ENCODE data around the gene MTMR6. TPM values are rescaled to one million over a fixed set of nuclear protein-coding genes. Genes with fewer than 3 reads are reported as not detected.

MTMR6 gene
- total RNA-seq, 2 donors from 2014 or later: 14.8 to 21.2 TPM

DNA sequence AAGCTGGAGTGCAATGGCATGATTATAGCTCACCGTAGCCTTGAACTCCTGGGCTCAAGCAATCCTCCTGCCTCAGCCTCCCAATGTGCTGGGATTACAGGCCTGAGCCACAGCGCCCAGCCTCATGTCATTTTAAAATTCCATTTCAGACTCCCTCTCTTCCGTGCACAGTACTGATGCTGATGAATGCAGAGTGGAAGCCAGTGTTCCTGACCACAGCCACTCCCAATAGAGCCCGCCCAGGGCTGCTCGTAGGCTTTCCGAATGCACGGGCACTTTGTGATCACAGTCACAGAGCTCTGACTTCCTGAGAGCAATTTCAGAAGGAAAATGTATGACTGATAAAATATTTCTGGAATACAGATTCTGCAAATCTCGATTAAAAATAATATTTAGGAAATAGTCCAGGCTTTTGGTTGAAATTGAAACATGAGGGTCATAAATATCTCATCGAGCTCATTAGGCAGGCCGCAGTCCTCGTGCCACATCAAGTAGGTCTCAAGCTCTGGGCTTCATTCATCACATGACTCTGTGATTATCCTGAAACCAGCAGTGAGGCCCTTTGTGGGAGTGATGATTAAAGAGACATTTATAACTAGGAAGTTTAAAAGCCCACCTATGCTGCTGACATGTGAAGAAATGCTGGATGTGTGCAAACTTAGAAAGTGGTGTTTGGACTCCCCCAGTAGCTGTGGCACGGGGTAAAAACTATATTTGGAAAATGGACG lies 76.3 kb downstream of the MTMR6 start:
- H3K27me3 ChIP-seq: no peaks in the 10 kb centered on the region
- no peak for DNase-seq (ENCODE audit: low spot score)
- TF ChIP-seq CTCF (IDR thresholded peaks at IDR 0.05): no peak
- H3K4me3 ChIP-seq: no peak overlapping the region
- no peaks in the 10 kb centered on the region for H3K36me3 ChIP-seq
- H3K27ac ChIP-seq: no peak overlapping the region
- H3K9me3 ChIP-seq: no peaks in the 10 kb centered on the region
- no peaks in the 10 kb centered on the region for H3K4me1 ChIP-seq

DNA sequence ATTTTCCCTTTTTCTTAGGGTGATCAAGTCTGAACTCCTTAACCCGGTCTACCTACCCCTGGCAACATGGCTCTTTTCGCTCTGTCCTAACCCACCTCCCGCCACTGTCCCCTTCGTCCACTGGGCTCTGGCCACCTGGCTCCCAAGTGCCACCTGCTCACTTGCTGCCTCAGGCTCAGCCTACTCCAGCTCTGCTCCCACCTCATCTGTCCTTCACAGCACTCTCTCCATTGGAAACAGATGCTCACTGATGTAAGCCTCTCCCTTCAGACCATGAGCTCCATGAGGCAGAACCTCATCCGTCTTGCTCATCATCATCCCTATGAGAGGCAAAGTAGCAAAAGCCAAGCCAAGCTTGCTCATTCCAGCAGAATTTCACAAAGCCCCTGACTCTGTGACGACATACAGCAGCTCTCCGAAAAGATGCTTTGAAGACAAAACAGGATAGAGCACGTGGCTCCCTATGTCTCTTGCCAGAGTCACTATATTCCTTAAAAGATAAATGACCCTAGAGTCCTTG lies 79.9 kb downstream of the MTMR6 start:
- TF ChIP-seq CTCF (IDR thresholded peaks at IDR 0.05): no peak
- DNase-seq (ENCODE audit: low spot score): no peak
- Histone ChIP-seq H3K36me3 (no peaks in the 10 kb centered on the region), H3K4me1 (no peaks in the 10 kb centered on the region), H3K27me3 (no peaks in the 10 kb centered on the region), H3K9me3 (no peaks in the 10 kb centered on the region), H3K27ac (no peak overlapping the region), H3K4me3 (no peak overlapping the region)

DNA sequence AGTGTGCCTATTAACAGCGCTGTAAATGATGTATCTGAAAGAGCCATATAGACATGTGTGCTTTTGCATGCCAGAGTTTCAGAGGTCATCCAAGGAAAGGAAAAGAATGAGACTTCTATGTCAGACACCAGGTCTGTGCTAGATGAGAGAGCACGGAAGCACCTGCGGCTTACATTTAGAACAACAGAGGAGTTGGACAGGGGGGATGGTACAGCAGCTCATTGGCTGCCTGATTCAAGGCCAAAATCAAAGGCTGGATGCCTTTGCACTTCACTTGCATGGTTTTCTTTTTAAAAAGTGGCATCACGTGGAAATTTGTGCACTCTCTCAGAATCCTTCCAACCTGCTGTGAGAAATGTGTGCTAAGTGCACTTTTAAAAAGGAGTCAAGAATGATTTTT lies 82.4 kb downstream of the MTMR6 start:
- Histone ChIP-seq H3K4me3 (no peak overlapping the region), H3K4me1 (no peaks in the 10 kb centered on the region), H3K36me3 (no peaks in the 10 kb centered on the region), H3K27ac (no peak overlapping the region), H3K9me3 (no peaks in the 10 kb centered on the region), H3K27me3 (no peaks in the 10 kb centered on the region)
- TF ChIP-seq CTCF (IDR thresholded peaks at IDR 0.05): no peak
- no peak for DNase-seq (ENCODE audit: low spot score)

- no peaks in the 10 kb centered on the region for H3K27me3 ChIP-seq
Measured at GRCh38 chr13:25203127-25203740, 84.1 kb downstream of the MTMR6 start.

DNA sequence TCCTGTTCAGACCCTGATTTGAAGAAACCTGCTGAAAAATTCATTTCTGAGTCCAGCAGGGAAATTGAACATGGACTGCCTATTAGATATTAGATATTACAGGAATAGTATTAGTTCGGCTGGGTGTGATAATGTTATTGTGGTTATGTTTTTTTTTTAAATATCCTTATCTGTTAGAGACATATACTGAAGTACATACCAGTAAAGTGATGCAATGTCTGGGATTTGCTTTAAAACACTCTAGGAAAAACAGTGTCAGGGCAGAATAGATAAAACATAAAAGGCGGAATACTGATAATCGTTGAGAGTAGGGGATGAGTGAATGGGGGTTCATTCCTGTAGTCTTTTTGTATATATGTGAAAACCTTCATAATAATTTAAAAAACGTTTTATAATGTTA lies 86.5 kb downstream of the MTMR6 start:
- H3K27me3 ChIP-seq: no peaks in the 10 kb centered on the region
- H3K4me1 ChIP-seq: no peaks in the 10 kb centered on the region
- TF ChIP-seq CTCF (IDR thresholded peaks at IDR 0.05): no peak
- no peaks in the 10 kb centered on the region for H3K9me3 ChIP-seq
- no peak overlapping the region for H3K4me3 ChIP-seq
- no peaks in the 10 kb centered on the region for H3K36me3 ChIP-seq
- no peak for DNase-seq (ENCODE audit: low spot score)
- no peak overlapping the region for H3K27ac ChIP-seq

More at GRCh38 chr13:25203127-25203740, 84.1 kb downstream of the MTMR6 start:
- TF ChIP-seq CTCF (IDR thresholded peaks at IDR 0.05): no peak
- H3K36me3 ChIP-seq: no peaks in the 10 kb centered on the region
- no peak overlapping the region for H3K27ac ChIP-seq
- H3K4me1 ChIP-seq: no peaks in the 10 kb centered on the region
- DNase-seq (ENCODE audit: low spot score): no peak
- H3K9me3 ChIP-seq: no peaks in the 10 kb centered on the region
- no peak overlapping the region for H3K4me3 ChIP-seq

All from right atrium auricular region (tissue), 2 donors.